Activated CD4-positive, alpha-beta memory T cell treated with anti-CD3 and anti-CD28 coated beads for 36 hours (primary cell): Measurements from ENCODE around the gene SLC30A5. TPM values are rescaled to one million over a fixed set of nuclear protein-coding genes. Genes with fewer than 3 reads are reported as not detected.
"Not testable (repeated sequence)": the region's sequence is repeated elsewhere in the genome, so short reads cannot be mapped to it uniquely, and the experiment has no call there.

Experiments used
- CTCF ChIA-PET: fragments of 350-600 bp; sonication (Branson Sonifier 250); formaldehyde crosslinking; loops from one replicate; lab custom pipeline; 2021; ENCODE audit warnings: antibody characterized with exemption, inconsistent platforms; lab: Charles Lee
- POLR2A ChIA-PET: fragments of 350-600 bp; sonication (Branson Sonifier 250); formaldehyde crosslinking; loops from one replicate; lab custom pipeline; 2021; ENCODE audit warnings: antibody characterized with exemption; lab: Charles Lee
- DNase-seq: peaks from one replicate; pipeline ENCODE4 v3.0.0-alpha.2; 2020
- H3K27ac Mint-ChIP-seq: one replicate; pipeline ENCODE4 v1.8.0; 2021; ENCODE audit warnings: mixed read lengths
- H3K27me3 Mint-ChIP-seq: one replicate; pipeline ENCODE4 v1.8.0; 2021; ENCODE audit warnings: mixed read lengths
- H3K36me3 Mint-ChIP-seq: one replicate; pipeline ENCODE4 v1.8.0; 2021; ENCODE audit warnings: mixed read lengths
- H3K4me1 Mint-ChIP-seq: one replicate; pipeline ENCODE4 v1.8.0; 2021; ENCODE audit warnings: low read depth, mixed read lengths
- H3K4me3 Mint-ChIP-seq: one replicate; pipeline ENCODE4 v1.8.0; 2021; ENCODE audit warnings: mild to moderate bottlenecking, mixed read lengths
- H3K9me3 Mint-ChIP-seq: one replicate; pipeline ENCODE4 v1.8.0; 2021; ENCODE audit warnings: mixed read lengths
- intact Hi-C: fragments of 100-400 bp; cut with micrococcal nuclease; formaldehyde crosslinking; loops from one replicate; pipeline ENCODE4 v1.15.1; 2023
- total RNA-seq, 2 experiments: library from RNA; stranded (reverse); gene quantifications; one replicate each; pipeline ENCODE4 v1.2.3, GENCODE V29; 2021

The SLC30A5 gene
- total RNA-seq, 2 experiments from 2014 or later = 42.8 to 49.0 TPM

- H3K27me3 Mint-ChIP-seq, H3K4me1 Mint-ChIP-seq, DNase-seq, H3K27ac Mint-ChIP-seq, H3K36me3 Mint-ChIP-seq, POLR2A ChIA-PET, intact Hi-C loops, H3K9me3 Mint-ChIP-seq, H3K4me3 Mint-ChIP-seq: not testable (repeated sequence)
- CTCF ChIA-PET = interaction anchor here (1.1 kb wide), 1 partner anchor 46 kb away, joined by 3 read pairs; the partner anchor contains the start of gene SLC30A5
These were observed 46.4 kb downstream of the SLC30A5 start for GRCh38 chr5:69140239-69140638.

- H3K9me3 Mint-ChIP-seq = peaks cover 10% of the 10 kb centered on the region
- POLR2A ChIA-PET = interaction anchor here (1.2 kb wide), 1 partner anchor 232 kb away, joined by 3 read pairs; no protein-coding TSS in a partner anchor
These were observed 47.0 kb downstream of the SLC30A5 start for GRCh38 chr5:69140827-69141226.

GRCh38 chr5:69148576-69148975 is 54.8 kb downstream of the SLC30A5 start:
- H3K4me1 Mint-ChIP-seq, H3K27ac Mint-ChIP-seq, H3K4me3 Mint-ChIP-seq, POLR2A ChIA-PET, H3K27me3 Mint-ChIP-seq, DNase-seq, H3K9me3 Mint-ChIP-seq, CTCF ChIA-PET, H3K36me3 Mint-ChIP-seq, intact Hi-C loops: not testable (repeated sequence)

More at GRCh38 chr5:69140827-69141226, 47.0 kb downstream of the SLC30A5 start:
- Mint-ChIP-seq H3K27me3 (no peaks in the 10 kb centered on the region), H3K4me3 (no peak overlapping the region), H3K27ac (no peak overlapping the region), H3K36me3 (no peaks in the 10 kb centered on the region), H3K4me1 (no peaks in the 10 kb centered on the region)
- intact Hi-C loops = no loop called here
- DNase-seq = no peak
- CTCF ChIA-PET = no interaction called here

- H3K27ac Mint-ChIP-seq = no peak overlapping the region
- ChIA-PET CTCF (no interaction called here), POLR2A (no interaction called here)
- H3K9me3 Mint-ChIP-seq = no peaks in the 10 kb centered on the region
- no peak overlapping the region for H3K4me3 Mint-ChIP-seq
- H3K36me3 Mint-ChIP-seq = no peaks in the 10 kb centered on the region
- no peaks in the 10 kb centered on the region for H3K4me1 Mint-ChIP-seq
- H3K27me3 Mint-ChIP-seq = no peaks in the 10 kb centered on the region
- no peak for DNase-seq
- intact Hi-C loops = no loop called here
These were observed 55.3 kb downstream of the SLC30A5 start for GRCh38 chr5:69148981-69149675.

GRCh38 chr5:69149676-69150010 is 55.8 kb downstream of the SLC30A5 start:
- Mint-ChIP-seq H3K4me1 (no peaks in the 10 kb centered on the region), H3K9me3 (no peaks in the 10 kb centered on the region), H3K27ac (no peak overlapping the region), H3K27me3 (no peaks in the 10 kb centered on the region), H3K36me3 (no peaks in the 10 kb centered on the region), H3K4me3 (no peak overlapping the region)
- no peak for DNase-seq
- ChIA-PET POLR2A (no interaction called here), CTCF (no interaction called here)
- intact Hi-C loops = no loop called here

- H3K9me3 Mint-ChIP-seq = no peaks in the 10 kb centered on the region
- CTCF ChIA-PET = interaction anchor here (1.1 kb wide), 1 partner anchor 180 kb away, joined by 3 read pairs; the partner anchor contains the start of gene CCDC125
- DNase-seq = no peak
- no peaks in the 10 kb centered on the region for H3K27me3 Mint-ChIP-seq
- no peaks in the 10 kb centered on the region for H3K4me1 Mint-ChIP-seq
- intact Hi-C loops = no loop called here
- H3K4me3 Mint-ChIP-seq = no peak overlapping the region
- no peaks in the 10 kb centered on the region for H3K36me3 Mint-ChIP-seq
- POLR2A ChIA-PET = no interaction called here
- no peak overlapping the region for H3K27ac Mint-ChIP-seq
These were observed 58.9 kb downstream of the SLC30A5 start for GRCh38 chr5:69152731-69153130.

DNA sequence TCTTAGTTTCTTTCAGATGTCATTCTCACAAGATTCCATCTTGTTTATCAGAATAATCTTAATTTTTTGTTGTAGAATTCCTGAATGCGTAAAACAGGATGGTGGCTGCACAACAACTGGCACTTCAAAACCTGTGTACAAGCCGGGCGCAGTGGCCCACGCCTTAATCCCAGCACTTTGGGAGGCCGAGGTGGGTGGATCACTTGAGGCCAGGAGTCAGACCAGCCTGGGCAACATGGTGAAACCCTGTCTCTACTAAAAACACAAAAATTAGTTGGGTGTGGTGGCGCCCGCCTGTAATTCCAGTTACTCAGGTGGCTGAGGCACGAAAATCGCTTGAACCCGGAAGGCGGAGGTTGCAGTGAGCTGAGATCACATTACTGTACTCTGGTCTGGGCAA is 62.6 kb downstream of the SLC30A5 start:
- DNase-seq = no peak
- no peaks in the 10 kb centered on the region for H3K36me3 Mint-ChIP-seq
- no peaks in the 10 kb centered on the region for H3K9me3 Mint-ChIP-seq
- CTCF ChIA-PET = no interaction called here
- no peaks in the 10 kb centered on the region for H3K27me3 Mint-ChIP-seq
- H3K4me3 Mint-ChIP-seq = no peak overlapping the region
- POLR2A ChIA-PET = no interaction called here
- no peak overlapping the region for H3K27ac Mint-ChIP-seq
- H3K4me1 Mint-ChIP-seq = no peaks in the 10 kb centered on the region
- intact Hi-C loops = no loop called here

DNA sequence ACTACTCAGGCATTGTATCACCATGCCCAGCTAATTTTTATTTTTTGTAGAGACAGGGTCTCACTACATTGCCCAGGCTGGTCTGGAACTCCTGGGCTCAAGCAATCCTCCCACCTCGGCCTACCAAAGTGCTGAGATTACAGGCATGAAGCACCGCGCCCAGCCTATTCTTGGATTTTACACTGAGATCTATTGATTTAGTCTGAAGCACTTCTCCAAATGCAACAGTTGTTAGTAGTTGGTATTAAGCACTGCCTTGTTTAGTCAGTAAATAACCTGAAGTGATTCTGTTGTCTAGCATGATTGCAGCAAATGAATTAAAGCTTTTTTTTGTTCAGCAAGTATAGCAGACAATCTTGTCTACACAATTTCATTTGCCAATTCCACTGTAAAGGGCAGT is 64.2 kb downstream of the SLC30A5 start:
- POLR2A ChIA-PET = no interaction called here
- Mint-ChIP-seq H3K27me3 (no peaks in the 10 kb centered on the region), H3K4me1 (no peaks in the 10 kb centered on the region), H3K4me3 (no peak overlapping the region), H3K36me3 (no peaks in the 10 kb centered on the region), H3K27ac (no peak overlapping the region), H3K9me3 (no peaks in the 10 kb centered on the region)
- intact Hi-C loops = no loop called here
- CTCF ChIA-PET = no interaction called here
- no peak for DNase-seq

DNA sequence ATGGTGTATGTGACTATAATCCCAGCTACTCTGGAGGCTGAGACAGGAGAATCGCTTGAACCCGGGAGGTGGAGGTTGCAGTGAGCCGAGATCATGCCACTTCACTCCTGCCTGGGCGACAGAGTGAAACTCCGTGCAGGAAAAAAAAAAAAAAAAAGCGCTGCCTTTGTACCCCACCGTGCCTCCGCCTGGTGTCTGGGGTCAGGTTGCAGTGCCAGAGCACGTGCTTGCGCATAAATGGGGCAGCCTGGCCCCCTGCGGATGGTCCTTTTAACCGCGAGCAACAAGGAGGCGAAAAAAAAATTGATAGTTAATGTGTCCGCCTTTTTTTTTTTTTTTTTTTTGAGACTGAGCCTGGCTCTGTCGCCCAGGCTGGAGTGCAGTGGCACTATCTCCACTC is 66.8 kb downstream of the SLC30A5 start:
- Mint-ChIP-seq H3K4me3 (no peak overlapping the region), H3K27me3 (no peaks in the 10 kb centered on the region), H3K27ac (no peak overlapping the region), H3K36me3 (no peaks in the 10 kb centered on the region), H3K4me1 (peaks cover under 1% of the 10 kb centered on the region), H3K9me3 (no peaks in the 10 kb centered on the region)
- CTCF ChIA-PET = no interaction called here
- intact Hi-C loops = loop anchor here (10.0 kb wide), 1 partner anchor 116 kb away; no protein-coding TSS in a partner anchor
- DNase-seq = no peak
- POLR2A ChIA-PET = no interaction called here

GRCh38 chr5:69166686-69167492 is 73.1 kb downstream of the SLC30A5 start, which contains the start of gene CCNB1:
CCNB1 (plus strand) TSS chr5:69167150; CDS start chr5:69167263, 113 bp downstream.
- peaks cover 28% of the 10 kb centered on the region for H3K4me1 Mint-ChIP-seq
- peak; percentile 99 for DNase-seq
- intact Hi-C loops = loop anchor here (1.0 to 10.0 kb wide), 6 partner anchors 22 to 202 kb away; partner anchors contain the start of genes AK6, CDK7, CENPH and RAD17
- ChIA-PET POLR2A (interaction anchor here (0.6 to 1.9 kb wide), 5 partner anchors 11 to 101 kb away, joined by 3 to 13 read pairs (median 5); partner anchors contain the start of genes CENPH and SLC30A5), CTCF (interaction anchor here (0.6 to 2.4 kb wide), 2 partner anchors 73 to 246 kb away, joined by 4 to 11 read pairs; partner anchors contain the start of gene SLC30A5)
- H3K4me3 Mint-ChIP-seq = peak within 1 kb of the TSS; percentile 92
- H3K27ac Mint-ChIP-seq = peak within 1 kb of the TSS; percentile 78
- no peaks in the 10 kb centered on the region for H3K27me3 Mint-ChIP-seq
- peaks cover 28% of the 10 kb centered on the region for H3K36me3 Mint-ChIP-seq
- no peaks in the 10 kb centered on the region for H3K9me3 Mint-ChIP-seq

DNA sequence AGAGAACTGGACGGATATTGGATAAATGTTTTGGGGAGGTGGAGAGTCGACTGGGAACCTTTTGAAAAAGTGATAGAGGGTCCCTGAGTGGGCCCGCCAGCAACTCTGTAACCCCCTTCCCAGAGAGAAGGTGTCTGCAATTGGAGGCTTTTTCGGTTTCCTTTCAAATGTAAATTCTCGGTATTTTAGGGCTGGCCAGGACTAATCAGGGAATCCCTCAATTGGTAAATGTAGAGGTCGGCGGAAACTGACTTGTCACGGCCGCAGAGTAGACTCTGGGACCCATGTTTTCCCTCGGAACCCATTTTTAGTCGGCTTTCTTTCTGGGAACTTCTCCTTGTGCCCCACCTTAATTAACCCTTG is 73.7 kb downstream of the SLC30A5 start:
- Mint-ChIP-seq H3K4me3 (peak overlapping the region; percentile 92), H3K9me3 (no peaks in the 10 kb centered on the region), H3K36me3 (peaks cover 30% of the 10 kb centered on the region), H3K27ac (peak overlapping the region; percentile 78), H3K4me1 (peaks cover 28% of the 10 kb centered on the region), H3K27me3 (no peaks in the 10 kb centered on the region)
- intact Hi-C loops = loop anchor here (1.0 to 10.0 kb wide), 5 partner anchors 22 to 202 kb away; partner anchors contain the start of genes AK6, CDK7, CENPH and RAD17
- CTCF ChIA-PET = interaction anchor here (2.4 kb wide), 1 partner anchor 74 kb away, joined by 11 read pairs; the partner anchor contains the start of gene SLC30A5
- no peak for DNase-seq
- POLR2A ChIA-PET = interaction anchor here (0.6 to 1.9 kb wide), 3 partner anchors 10 to 74 kb away, joined by 3 to 9 read pairs (median 5); partner anchors contain the start of gene SLC30A5

GRCh38 chr5:69167929-69168328 is 74.1 kb downstream of the SLC30A5 start:
- no peaks in the 10 kb centered on the region for H3K9me3 Mint-ChIP-seq
- CTCF ChIA-PET = interaction anchor here (2.4 kb wide), 1 partner anchor 74 kb away, joined by 11 read pairs; the partner anchor contains the start of gene SLC30A5
- H3K27ac Mint-ChIP-seq = peak overlapping the region; percentile 78
- H3K36me3 Mint-ChIP-seq = peaks cover 33% of the 10 kb centered on the region
- H3K4me3 Mint-ChIP-seq = peak overlapping the region; percentile 92
- no peaks in the 10 kb centered on the region for H3K27me3 Mint-ChIP-seq
- DNase-seq = no peak
- intact Hi-C loops = loop anchor here (1.0 to 10.0 kb wide), 5 partner anchors 21 to 201 kb away; partner anchors contain the start of genes AK6, CDK7, CENPH and RAD17
- POLR2A ChIA-PET = interaction anchor here (1.5 to 1.9 kb wide), 2 partner anchors 21 to 74 kb away, joined by 6 to 9 read pairs; partner anchors contain the start of genes CENPH and SLC30A5
- peaks cover 28% of the 10 kb centered on the region for H3K4me1 Mint-ChIP-seq
